Stimulated activated CD4-positive, alpha-beta T cell treated with anti-CD3 and anti-CD28 coated beads, Interleukin-1b, Interleukin-23, amount 100 ng/mL, for 24 hours (primary cell): ENCODE results near the gene FAM222A.

Source experiments
- DNase-seq, 4 experiments: peaks; one replicate each; pipeline ENCODE4 v3.0.0-alpha.2; 2020; ENCODE audit warnings: low read depth in 4 of 4, low spot score in 1 of 4

The FAM222A gene

DNA sequence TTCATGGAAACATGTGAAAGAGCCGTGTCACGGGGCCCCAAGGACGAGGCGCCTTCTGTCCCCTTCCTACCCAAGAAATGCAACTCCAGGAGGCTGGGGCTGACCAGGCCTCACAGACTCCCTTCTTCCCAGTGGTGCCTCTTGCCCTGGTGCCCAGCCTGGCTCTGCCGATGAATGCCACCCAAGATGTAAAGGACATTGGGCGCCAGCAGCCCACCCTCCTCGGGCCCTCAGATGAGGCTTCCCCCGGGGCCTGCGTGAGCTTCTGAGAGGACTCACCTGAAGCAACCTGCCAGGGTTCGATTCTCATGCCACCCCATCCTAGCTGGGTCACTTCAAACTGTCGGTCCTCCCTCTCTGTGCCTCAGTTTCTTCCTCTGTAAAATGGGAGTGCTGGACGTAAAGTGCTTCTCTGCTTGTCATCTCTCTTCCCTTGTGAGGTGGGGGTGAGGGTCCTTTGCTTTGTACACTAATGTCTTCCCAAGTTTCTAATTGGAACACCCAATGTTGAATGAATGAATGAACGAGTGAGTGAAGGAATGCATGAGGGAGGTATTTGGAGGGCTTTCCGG, 10.8 kb downstream of the FAM222A start:
- DNase-seq, result no peak

DNA sequence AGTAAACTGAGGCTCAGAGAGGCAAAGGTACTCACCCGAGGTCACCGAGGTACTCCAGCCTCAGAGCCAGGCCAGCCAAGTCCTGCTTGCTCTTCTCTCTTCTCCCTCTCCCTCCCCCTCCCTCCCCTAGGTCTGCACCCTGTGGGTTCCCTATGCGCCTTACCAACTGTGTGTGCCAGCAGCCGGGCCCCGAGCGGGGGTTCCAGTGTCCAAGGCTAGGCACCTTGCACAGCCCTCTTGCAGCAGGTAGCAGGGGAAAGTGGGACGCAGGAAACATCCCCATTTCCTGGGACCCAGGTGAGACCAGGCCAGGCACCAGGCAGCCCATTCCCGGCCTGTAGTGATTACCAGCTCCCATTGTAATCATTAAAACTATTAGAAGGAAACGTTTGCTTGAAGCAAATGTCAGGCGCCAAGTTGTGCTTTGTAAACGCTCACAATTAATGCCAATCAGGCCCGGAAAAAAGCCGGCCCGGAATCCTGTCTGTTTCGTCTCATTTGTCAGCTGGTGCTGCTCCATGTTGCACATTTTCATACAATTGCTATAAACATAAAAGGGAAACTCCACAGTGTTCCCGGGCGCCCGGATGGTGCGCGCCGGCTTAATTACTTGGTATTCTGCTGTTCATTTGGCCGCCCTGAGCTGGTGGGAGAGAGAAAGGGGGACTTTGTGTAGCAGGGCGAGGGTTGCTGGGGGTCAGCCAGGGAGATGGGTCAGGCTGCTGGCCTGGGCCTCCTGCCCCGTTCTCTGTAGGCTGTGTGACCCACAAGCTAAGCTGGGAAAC, 11.9 kb downstream of the FAM222A start:
- no peak for DNase-seq

DNA sequence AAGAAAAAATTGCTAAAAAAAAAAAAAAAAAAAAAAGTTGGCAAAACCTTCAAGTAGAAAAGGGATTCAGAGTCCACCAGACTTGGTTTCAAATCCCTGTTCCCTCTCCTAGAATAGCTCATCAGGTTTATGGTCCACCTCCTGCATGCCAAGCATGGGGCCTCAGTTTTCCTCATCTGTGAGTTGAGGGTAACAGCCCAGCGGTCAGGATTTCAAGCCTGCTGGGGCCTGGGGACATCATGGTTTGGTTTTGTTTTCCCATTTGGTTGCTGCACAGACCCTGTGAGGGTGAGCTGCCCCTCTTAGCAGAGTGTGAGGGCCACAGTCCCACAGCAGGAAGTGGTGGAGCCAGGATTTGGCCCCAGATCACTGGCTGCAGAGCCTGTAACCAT, 12.5 kb downstream of the FAM222A start:
- no peak for DNase-seq

DNA sequence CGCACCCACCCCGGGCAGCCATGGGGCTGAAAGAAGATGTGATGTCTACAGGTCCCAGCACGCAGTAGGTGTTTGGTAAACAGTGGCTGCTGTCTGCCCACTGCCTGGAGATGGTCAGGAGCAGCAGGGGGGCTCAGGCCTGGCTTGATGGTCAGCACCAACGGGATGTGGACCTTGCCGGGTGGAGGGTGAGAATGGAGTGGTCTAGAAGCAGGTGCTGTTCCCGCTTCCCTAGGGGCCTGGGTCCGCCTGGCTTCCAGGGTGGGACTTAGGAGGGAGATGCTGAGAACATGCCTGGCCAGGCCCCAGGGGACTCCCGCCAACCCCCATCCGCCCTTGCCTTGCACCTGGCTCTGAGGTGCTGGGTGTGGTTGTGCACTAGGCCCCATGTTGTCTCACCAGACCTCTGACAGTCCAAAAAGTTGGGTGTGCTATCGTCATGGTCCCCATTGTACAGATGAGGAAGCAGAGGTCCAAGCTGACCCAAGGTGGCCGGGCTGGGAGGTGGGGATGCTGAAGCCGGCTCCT, 12.9 kb downstream of the FAM222A start:
- no peak for DNase-seq

DNA sequence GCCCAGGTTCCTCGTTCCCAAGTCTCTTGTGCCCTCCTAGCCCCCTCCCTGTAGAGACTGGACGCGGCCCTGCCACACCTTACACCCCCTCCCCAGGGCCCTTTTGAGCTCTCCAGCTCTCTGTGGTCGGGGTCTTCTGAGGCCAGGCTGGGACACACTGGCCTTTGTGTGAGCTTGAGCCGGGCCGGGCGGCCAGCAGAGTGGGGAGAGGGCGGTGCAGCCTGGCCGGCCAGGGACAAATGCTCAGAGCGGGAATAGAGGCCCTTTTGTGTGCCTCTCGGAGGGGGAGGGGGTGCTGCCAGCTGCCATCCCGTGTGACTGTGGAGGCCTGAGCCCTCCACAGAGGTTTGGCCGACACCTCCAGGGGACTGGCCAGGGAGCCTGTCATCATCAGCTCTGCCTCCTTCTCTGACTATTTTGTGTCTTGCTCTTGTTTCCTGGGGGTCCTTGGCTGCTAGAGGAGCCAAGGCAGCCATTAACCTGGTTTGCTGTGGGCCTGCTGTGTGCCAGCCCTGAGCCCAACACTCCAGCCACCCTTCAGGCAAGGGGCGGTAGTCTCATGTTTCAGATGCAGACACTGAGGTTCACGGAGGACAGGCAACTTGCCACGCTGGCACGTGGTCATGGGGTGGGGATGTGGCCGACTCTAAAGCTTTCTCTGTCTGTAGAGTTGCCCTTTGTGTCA, 13.6 kb downstream of the FAM222A start:
- no peak for DNase-seq

DNA sequence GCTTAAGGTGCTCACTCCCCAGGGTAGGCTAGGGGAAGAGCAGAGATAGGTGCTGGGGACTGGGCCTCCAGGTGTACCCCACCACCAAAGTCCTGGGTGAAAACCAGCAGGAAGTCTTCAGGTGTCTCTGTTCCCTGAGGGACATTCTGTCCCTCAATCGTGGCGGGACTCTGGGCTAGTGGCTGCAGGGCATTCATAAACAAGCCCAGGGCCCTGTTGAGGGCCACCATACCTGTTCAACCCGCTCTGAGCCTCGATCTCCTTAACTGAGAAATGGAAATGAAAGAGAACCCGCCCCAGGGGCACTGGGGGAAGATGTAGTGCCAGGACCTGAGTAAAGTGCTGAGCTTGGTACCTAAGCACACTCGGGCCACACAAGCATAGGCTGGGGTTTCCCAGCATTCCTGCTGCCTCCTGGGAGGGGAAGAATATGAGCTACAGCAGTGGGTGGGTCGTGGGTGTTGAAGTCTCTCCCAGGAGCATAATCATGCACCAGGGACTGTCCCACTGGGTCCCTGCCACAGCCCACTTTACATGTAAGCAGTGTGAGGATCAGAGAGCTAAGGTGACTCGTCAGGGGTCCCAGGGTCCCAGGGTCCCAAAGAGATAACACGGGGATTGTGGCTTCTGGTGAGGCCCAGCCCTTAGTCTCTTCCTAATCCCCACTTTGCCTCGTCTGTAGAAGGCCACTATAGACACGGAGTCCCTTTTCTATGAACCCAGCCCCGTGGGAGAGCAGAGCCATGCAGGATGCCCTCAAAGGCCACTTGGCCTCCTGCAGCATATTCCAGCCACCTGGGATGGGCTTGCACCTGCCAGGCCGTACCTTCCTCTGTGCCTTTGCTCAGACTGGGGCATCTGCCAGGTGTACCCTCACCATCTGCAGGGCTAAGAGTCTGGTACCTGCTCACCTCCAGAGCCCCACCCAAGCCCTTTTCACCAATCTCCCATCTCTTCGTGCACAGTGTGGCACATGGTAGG, 14.4 kb downstream of the FAM222A start:
- no peak for DNase-seq

DNA sequence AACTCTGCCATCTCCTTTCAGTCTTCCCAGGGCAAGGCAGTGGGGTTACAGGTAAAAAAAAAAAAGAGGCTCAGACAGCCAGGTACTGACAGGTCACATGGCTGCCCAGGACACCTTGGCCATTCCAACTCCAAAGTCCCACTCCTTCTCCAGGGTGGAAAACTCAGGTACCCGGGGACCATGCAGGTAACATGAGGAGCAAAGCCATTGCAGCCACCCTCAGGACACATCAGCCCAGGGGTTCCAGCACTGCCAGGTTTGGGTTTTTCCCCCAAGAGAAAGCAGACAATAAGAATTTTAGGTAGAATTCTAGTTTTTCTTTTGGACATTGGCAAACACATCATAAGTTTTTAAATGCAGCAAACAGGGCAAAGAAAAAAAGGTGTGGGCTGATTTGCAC, 15.3 kb downstream of the FAM222A start:
- no peak for DNase-seq

DNA sequence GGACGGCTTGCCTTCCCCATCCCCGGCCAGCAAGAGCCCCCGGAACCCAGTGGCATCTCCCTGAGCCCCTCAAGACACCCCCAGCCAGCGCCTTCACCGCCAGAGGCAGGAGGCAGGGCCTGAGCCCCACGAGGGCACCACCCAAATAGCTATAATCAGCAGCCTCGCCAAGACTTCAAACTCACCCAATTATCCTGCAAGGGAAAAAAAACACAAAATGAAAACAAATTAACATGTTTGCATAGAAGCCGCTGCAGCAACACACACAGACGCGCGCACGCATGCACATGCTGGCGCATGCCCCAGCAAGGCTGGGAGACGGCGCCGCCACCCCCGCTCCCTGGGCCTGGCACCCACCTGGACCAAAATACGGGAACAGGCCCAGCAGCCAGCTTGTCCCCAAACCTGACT, 15.8 kb downstream of the FAM222A start:
- DNase-seq, result no peak

DNA sequence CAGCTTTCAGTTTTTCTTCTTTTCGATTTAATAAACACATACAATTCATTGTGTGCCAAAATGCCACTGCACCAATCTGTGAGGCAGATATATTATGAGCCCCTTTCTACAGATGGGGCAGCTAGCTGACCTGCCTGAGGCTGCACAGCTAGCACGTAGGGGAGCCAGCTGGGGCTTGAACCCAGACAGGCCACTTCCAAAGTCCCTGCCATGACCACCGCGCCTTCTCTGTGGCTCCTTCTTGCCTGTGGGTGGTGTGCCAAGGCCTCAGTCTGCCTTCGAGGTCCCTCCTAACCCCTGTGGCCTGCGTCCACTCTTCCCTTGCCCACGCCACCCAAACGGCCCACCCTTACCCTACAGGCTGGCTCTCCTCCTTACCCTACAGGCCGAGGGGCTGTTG, 16.2 kb downstream of the FAM222A start:
- DNase-seq, result no peak

DNA sequence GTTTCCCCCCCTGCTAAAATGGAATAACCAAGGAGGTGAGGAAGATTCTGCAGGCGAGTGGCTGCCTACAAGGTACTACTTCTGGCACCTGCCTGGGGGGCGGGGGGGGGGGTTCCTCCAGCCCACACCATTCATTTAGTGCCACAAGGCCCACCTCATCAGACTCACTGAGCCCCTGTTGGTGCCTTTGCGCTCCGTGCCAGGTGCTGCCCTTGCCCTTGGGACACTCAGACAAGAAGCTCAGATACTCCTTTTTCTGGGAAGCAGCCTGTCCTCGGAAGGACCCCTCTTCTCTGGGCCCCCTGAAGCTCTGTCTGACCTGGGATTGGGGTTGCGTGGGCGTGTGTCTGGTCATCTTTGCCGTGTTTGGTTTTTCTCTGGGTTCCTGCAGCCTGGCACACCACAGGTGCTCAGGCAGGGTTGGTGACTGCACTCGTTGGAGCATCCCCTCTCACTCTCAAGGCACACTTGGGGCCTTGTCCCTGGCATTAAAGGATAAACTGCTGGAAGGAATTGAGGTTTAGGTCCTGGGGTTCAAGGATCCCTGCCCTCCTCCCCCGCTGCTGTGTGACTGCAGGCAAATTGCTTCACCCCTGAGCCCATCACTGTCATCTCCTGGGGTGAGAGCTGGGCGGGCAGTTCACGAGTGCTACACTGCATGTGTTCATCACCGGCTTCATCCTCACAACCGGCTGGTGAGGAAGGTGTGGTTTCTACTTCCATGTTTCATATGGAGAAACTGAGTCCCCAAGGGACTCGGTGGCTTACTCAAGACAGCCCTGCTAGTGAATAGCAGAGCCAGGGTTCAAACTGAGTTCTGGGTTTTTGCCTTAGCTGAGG, 16.9 kb downstream of the FAM222A start:
- no peak for DNase-seq

DNA sequence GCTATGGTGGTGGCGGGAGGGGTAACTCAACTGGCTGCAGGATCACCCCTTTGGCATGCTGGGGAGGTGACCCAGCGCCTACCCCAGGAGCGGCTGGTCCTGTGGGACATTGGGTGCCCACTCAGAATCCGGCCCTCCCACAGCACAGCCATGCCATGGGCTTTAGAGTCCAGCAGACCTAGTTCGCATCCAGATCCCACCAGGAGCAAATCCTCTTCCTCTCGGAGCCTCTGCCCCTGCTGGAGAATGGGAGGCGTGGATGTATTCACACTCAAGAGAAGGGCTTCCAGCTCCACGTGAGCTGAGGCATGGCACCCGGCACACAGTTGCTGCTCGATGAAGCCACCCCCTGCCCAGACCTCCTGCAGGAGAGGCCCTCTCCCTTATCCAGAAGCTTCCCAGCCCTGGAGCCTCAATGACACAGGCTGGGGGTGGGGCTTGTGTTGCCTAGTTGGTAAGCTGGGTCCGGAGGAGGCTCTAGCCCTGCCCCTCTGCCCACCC, 17.7 kb downstream of the FAM222A start:
- no peak for DNase-seq

DNA sequence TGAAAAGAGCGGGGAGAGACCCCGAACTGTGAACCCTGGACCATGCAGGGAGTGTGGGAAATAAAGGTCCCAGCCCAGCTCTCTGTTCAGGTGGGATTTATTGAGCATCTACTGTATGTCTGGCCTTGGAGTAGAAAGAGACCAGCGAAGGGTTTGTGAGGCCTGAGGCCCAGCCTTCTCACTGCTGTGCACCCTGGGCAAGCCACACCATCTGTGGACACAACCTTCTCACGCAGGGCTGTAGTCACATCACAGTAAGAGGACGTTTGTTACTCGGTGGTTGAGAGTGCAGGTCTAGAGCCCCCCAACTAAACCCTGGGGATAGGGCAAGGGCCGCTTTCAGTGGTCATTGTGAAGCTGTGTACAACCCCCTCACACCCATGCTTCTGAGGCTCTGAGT, 18.2 kb downstream of the FAM222A start:
- no peak for DNase-seq

DNA sequence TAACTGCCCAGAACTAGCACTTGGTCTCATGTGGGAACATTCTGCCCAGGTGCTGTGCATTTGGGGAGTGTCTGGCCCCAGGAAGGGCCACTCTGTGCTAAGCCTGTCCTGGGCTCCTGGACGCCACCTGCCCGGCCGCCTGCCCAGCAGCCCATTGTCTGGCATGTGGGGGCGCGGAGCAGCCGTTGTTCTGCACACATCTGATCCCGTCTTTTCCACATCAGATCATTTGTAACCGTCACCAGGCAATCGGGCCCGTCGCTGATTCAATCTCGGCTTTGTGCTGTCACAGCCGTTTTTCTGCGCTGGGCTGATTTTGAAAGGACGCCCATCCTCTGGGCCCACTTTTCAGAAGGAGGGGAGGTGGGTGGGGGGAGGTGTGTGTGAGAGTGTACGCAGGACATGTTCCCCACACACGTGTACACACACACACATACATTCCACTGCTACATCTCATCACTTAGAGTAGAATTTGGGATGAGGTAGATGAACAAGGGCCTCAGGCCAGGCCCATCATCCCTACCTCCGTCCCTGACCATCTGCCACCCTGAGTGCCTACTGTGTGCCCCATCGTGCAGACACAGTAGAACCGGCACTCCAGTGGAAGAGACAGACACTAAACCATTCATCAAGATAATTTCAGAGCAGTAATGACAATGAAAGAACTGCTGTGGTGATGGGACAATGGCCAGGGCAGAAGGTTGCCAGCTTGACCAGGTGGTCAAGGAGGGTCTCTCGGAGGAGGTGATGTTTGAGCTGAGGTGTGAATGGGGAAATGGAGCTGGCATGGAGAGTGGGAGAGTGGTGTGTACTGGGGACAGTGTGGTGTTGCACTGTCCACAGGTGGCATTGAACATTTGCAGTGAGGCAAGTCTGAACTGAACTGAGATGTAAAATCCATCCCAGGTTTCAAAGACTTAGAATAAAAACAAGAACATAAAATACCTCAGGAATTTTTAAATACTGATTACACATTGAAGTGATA, 19.0 kb downstream of the FAM222A start:
- DNase-seq, result no peak

DNA sequence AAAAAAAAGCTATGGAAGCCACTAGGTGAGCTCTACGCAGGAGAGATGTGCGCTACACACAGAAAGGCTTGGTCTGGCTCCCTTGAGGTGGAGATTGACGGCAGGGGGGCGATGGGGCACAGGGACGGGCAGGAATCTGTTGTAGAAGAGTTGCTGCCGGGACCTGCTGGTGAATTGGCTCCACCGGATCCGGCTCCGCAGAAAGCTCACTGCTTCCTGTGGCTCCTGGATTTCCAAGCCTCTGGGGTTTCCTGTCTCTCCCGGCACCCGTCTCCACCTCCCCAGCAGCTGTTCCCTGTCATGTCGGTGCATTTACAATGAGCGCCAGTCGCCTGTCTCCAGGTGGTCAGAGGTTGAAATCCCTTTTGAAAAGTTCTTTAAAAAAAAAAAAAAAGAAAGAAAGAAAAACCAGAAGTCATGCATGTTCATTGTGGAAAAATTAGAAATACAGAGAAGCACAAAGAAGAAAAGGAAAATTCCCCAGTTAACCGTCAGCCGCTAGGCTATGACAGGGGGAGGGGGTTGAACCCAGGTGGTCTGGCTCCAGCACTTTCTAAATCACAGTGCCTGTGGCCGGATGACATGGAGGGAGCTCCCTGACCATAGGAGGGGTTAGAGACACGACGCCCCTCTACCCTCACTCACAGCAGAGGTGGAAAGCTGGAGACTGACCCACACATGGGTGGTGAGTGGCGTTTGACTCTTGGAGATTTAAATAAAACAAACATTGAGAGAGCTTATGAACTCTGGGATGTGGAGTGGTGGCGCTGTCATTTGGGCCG, 20.8 kb downstream of the FAM222A start:
- no peak for DNase-seq

DNA sequence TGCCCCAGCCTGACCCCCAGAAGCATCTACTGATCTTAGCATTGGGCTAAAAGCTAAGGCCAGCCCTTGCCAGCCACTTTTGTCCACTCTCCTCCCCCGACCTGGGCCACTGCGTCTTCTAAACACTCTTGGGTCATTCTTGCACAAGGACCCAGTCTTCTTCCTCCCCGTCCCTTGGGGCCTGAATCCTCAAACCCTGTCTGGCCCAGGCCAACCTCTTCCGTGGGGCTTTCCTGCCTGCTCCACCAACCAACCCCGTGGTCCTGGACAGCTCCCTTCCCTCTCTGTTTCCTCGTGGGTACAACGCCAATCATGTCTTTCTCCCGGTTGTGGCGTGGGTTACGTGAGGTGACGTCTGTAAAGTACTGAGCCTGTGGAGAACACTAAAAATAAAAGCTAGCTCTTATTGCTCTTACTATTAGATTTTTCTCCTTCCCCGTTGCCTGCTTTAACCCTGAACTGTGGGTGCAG, 21.5 kb downstream of the FAM222A start:
- no peak for DNase-seq

DNA sequence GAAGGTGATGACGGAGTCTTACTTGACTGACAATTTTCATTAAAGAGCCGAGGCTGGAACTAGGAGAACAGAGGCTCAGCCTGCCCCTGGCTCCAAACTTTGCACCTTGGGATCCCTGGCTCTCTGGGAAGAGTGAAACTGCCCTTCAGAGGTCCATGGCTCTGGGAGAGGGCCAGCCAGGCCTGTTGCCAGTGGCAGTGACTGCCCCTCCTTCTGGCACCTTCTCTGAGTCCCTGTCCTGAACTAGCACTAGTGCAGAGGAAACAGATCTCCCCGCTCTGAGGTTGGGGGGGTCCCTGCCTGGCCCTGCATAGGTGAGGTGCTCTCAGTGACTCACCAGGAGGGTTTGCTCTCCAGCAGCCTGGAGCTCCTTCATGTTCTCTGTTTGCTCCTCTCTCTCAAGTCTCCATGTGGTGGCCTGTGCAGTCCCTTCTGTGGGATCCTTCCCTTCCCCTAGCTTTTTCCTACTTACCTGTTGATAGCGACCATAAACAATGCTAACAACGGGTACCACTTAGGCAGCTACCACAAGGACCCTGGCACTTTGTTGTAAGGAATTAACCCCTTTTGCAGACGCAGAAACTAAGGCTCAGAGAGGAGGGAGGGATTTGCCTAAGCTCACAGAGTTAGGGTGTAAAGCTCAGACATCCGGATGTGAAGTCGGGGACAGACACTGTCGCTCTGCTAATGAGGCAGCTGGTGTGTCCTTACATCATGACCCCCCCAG, 22.4 kb downstream of the FAM222A start:
- DNase-seq, result no peak

DNA sequence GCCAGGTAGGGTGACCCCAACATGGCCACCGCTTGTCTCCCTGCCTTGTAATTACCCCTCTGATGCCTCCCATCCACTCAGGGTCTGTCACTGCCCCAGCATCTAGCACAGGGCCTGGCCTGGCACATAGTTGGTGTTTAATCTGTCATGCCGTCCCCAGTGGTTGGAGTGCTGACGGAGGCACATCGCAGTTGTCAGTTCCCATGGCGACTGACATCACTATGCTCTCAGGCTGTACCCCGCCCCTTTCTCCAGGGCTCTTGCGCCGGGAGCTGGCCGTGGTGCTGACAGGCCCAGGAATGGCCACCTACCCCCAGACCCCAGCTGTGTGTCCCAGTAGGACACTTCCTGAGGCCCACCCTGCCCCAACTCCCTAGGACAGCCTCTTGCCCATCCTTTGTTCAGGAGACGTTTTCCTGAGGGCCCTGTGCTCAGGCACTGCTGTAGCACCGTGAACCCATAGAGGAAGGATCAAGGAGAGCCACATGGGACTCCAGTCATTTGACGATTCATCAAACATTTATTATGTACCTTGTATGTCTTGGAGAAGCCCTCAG, 23.0 kb downstream of the FAM222A start:
- DNase-seq, result no peak
